GM18508 (cell line): ENCODE measurements around the gene OR4D6.
A peak's percentile ranks its signal among the peaks of the same experiment; 100 is the strongest.
"Not testable (repeated sequence)": the region's sequence is repeated elsewhere in the genome, so short reads cannot be mapped to it uniquely, and the experiment has no call there.

ENCODE experiments used
- ATAC-seq: cut with Tn5 transposase; IDR thresholded peaks from one replicate; pipeline ENCODE4 v1.9.1; 2021; ENCODE audit warnings: moderate number of reproducible peaks; ENCODE audit not compliant: insufficient read depth, unreplicated experiment

OR4D6 gene

DNA sequence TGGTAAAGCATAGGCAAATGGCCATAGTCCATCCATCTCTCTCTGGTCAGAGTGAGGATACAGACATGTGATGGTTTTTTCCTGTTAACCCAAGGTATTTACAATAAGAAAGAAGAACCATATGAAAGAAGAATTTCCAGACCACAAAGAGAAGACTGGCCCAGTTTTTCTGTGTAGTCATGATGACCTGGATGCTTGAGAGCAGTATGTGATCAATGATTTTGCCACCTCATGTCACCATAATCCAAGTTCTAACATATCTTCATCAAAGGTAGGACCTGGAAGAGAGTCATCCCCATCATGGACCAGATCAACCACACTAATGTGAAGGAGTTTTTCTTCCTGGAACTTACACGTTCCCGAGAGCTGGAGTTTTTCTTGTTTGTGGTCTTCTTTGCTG lies at the start of gene OR4D6:
TSS of gene OR4D6 (plus strand) at position 301 of the 400 bp plus-strand sequence. CDS start at position 301, 0 bp downstream.
- ATAC-seq = no peak

DNA sequence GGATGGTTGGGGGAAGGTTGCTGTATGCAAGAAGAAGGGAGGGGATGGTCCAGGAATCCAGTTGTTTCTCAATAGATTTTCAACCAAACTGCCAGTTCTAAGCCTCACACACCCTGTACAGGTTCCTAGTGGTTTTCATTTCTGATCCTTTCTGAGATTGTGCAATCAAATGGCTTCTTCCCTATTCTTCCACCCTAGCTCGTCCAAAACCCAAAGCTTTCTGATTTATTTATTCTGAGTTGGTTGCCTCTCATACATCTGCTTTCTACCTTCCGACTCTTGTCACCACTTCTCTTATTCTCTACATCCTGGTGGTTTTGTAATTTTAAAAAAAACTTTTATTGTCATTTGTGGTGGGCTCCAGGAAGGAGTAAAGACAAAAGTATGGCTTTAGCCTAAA lies 43.1 kb upstream of the OR4D6 start:
- ATAC-seq = no peak

DNA sequence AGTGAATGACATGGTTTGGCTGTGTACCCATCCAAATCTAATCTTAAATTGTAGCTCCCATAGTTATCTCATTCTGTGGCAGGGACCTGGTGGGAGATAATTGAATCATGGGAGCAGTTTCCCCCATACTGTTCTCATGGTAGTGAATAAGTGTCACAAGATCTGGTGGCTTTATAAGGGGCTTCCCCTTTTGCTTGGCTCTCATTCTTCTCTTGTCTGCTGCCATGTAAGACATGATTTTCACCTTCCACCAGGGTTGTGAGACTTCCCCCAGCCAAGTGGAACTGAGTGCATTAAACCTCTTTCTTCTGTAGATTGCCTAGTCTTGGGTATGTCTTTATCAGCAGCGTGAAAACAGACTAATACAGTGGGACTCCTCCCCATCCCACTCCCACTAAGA lies 41.6 kb upstream of the OR4D6 start:
- no peak for ATAC-seq

DNA sequence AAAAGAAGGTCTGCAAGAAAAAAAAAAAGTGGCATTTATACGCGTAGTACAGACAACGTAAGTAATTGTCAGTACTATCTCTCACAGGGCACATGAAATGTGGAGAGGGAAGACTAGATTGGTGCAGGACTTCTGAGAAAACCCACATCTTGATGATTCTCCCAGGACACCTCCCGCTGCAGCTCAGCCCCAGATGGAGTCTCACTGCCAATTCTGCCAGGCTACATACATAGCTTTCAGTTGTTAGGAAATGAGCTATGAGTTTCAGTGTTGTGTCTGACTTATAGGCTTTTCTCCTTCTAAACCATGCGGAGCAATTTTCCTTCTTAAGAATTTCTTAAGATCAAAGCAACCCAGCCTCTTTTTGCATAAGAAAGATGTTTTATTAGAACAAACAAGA lies 40.1 kb upstream of the OR4D6 start:
- ATAC-seq = no peak

DNA sequence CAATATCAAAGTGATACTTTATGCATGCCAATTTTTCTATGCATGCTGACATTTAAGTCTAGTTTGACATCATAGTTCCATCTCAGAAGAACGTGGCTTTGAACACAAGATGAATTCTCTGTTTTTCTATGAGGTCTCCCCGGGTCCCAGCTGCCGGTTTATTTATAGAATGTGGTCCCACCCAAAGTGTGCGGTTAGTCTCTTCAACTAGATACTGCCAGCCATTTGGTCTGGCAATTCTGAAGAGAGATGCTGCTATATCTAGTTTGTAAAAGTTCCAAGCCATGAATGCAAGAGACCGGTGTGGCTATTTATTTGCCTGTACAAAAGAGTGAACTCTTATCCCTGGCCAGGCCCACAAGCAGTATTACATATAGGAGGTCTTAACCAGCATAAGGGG lies 39.7 kb upstream of the OR4D6 start:
- ATAC-seq = no peak

DNA sequence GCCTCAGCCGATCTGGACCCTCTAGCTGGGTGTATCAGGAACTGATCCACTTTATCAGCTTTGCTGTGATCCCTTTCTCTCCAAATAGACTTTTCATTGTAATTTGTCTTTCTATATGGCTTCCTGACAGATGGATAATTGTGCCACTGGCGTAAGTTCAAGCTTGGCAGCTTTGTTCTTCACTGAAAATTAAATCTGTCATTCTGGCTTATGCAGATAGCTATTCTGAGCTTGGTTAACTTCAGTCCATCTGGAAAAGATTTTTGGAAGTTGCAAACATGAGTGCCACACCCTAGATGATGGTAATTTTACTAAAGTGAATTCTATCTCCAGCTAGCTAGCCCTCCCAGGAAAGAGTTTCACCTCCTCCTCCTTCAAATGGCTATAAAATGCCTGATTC lies 38.6 kb upstream of the OR4D6 start:
- no peak for ATAC-seq

DNA sequence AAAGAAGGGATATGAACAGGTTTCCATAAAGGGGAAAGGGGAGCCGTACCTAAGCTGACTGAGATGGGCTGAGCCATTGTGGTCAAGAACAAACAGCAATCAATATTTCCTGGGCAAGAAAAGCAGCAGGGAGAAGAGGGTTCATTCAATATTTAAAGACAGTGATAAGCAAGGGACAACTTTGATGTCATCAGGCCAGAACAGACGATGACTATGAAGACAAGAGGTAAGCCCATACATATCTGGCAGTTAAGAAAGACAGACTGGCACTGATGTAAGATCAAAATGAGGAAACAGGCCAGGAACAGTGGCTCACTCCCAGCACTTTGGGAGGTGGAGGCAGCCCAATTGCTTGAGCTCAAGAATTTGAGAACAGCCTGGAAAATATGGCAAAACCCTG lies 32.9 kb upstream of the OR4D6 start:
- ATAC-seq = no peak

DNA sequence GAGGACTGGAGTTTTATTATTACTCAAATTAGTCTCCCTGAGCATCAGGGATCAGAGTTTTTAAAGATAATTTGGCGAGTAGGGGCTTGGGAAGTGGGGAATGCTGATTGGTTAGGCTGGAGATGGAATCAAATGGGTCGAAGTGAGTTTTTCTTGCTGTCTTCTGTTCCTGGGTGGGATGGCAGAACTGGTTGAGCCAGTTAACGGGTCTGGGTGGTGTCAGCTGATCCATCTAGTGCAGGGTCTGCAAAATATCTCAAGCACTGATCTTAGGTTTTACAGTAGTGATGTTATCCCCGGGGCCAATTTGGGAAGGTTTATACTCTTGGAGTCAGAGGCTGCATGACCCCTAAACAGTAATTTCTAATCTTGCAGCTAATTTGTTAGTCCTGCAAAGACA lies 31.6 kb upstream of the OR4D6 start:
- no peak for ATAC-seq

DNA sequence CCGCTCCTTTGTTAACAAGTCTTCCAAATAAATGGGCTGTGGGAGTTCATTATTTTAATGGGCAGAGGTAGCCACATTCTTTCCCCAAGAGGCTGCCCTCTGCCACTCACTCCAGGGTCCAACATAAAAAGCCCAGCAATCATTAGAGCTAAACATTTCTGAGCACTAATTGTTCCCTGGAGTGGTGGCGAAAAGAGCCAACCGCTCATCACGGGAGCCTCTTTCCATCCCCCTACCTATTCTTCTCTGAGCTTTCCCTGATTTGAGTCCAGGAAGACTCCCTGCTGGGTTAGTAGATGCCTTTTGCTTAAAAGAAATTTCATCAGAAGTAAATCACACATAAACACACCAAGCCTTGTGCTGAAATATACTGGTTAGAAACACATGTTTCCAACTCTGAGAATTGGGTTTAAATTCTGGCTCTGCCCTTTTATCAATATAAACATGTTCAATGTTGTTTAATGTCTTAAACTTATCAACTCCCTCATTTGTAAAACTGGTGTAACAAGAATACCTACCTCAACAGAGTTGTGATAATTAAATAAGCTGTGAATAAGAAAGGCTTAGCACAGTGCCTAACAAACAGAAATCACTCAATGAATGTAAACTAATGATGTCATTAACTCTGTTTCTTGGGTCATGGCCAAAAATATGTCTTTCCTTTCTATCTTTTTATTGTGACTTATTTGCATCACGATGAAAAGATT lies 30.2 kb upstream of the OR4D6 start, which contains the start of gene OR5A2:
TSS of gene OR5A2 (minus strand) at position 53 of the 707 bp plus-strand sequence. CDS start 3,460 bp downstream, outside the sequence.
- no peak for ATAC-seq

DNA sequence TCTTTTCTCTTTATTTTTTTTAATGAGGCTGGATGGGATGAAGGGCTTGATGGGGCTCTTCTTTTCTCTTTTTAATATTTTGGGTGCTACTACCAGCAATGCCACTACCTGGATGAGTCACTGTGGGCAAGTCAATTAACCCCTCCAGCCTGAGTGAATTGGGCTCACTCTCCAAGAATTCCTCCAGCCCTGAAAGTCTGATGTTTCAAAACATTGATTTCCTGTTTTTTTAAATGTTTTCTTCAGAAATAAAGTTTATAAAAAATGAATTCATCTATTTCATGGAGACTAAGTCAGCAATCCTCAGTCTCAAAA lies 29.7 kb upstream of the OR4D6 start:
- ATAC-seq = no peak

DNA sequence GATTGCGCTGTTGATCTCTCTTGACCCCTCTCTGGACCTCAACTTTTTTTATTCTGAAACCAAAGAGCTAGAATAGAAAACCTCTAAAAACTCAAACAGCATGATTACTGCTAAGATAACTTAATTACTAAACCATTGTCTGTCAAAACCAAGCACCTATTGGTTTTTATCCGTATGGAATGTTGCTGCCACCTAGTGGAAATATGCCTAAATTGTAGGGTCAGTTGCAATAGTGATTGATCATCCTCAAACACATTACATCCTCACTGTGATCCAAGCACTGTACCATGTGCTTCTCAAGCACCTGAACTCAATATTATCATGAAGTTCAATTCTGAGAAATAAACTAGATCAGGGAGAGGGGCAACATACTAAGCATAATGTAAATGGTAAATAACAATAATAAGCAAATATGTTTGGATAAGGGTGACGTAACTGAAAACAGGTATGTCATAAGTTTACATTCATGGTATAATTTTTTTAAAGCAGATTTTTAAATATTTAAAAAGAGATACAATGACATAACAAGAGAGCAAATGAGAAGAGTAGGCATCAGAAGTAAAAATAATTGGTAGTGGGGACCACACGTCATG lies 26.7 kb upstream of the OR4D6 start:
- ATAC-seq = peak; percentile 89

DNA sequence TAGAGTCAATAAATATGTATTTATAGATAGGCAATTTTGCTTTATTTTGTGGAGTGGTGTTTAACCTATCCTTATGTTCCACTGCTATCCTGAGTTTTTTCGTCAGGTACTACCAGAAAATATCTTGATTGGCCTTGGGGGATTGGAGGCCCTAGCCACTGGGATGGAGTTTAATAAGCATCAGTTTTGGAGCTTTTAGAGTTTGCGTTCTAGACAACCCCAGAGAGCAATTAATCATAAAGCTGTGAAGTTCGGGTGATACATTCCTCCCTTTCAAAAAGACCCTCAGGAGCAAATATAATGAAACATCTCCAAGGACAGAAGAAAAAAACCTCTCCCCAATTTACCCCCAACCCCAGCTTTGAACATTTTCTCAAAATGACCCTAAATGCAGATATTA lies 20.6 kb upstream of the OR4D6 start, which contains the start of gene OR5A1:
TSS of gene OR5A1 (plus strand) at position 301 of the 400 bp plus-strand sequence. CDS start 6,700 bp downstream, outside the sequence.
- no peak for ATAC-seq

DNA sequence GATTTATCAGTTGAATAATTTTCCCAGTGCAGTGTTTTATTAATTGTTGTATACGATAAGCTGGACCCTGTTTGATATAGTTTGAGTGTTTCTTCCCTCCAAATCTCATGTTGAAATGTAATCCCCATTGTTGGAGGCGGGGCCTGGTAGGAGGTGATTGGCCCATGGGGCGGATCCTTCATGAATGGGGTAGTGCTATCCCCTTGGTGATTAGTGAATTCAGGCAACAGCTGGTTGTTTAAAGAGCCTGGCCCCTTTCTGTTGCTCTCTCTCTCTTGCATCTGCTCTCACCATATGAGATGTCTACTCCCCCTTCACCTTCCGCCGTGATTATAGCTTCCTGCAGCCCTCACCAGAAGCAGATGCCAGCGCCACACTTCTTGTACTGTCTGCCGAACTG lies 19.0 kb upstream of the OR4D6 start:
- ATAC-seq = no peak

DNA sequence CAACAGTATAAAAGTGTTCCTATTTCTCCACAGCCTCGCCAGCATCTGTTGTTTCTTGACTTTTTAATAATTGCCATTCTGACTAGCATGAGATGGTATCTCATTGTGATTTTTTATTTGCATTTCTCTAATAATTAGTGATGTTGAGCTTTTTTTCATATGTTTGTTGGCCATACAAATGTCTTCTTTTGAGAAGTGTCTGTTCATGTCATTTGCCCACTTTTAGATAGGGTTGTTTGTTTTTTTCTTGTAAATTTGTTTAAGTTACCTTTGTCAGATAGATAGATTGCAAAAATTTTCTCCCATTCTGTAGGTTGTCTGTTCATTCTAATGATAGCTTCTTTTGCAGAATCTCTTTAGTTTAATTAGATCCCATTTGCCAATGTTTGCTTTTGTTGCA lies 11.1 kb upstream of the OR4D6 start:
- not testable (repeated sequence) for ATAC-seq

DNA sequence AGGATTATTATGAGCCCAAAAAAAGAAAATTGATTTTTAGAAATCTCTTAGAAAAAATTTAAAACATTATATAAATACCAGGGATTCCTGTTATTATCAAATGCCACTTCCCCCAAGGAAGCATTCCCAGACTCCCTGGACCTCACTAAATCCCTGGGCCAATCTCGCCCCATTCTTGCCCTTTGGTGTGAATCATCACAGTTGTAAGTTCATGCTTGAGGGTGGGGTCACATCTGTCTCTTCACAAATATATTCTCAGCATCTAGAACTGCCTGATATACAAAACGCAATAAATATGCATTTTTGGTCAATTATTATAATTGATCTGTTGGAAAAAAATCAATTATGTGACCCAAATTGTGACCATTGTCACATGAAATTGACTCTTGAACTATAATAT lies 8.3 kb upstream of the OR4D6 start:
- no peak for ATAC-seq

DNA sequence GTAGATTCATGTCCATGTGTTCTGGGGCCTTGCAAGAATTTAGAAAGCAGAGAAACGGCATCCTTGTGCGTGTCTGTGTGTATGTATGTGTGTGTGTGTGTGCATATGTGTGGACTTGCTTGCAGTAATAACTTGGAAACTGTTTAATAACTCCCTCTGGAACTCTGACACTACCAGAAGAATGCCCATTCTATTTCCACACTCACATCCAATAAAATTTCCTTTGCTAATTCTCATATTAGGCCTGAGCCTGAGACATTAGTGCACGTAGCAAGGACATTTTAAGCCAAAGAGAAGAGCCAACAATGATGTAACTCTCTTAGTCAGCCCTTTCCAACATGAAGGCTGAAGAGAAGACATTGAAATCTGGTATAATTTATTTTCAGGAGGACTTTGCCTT lies 3.2 kb downstream of the OR4D6 start:
- no peak for ATAC-seq

DNA sequence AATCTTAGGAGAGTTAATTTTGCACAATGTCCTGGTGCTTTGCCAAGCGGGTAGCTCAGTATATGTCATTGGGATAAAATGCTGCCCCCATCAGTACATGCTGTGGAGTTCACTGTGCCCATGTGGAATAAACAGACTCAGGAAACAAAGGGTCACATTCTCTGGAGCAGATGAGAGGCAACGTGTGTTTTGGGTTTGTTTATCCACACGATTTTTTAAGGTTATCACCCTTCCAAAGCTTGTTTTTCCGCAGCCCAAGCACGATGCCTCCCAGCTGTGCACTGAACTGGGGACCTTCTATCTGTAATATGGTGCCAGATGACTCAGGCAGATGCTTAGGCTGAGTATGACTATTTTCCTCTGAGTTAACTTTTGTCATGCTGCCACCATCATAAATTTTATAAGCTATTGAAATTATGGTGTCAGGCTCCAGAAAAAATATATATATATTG lies 6.5 kb downstream of the OR4D6 start:
- no peak for ATAC-seq

DNA sequence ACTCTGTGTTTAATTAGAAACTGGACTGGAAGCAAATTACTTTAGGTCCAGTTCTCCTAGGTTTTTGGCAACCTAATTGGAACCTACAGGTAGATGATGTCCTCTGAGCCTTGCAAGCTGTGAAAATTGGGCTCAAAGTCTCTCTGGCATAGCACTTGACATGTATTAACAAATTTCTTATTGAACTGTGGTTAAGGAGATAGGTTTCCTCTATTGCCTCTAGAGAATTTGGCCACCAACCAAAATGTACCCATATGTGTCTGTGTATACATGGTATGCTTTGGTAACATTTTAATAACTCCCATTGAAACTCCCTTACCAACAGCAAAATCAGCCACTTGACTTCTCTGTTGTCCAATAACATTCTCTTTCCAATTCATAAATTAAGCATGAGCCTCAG lies 16.3 kb downstream of the OR4D6 start, which contains the start of gene OR4D10:
TSS of gene OR4D10 (plus strand) at position 301 of the 400 bp plus-strand sequence. CDS start 4,115 bp downstream, outside the sequence.
- ATAC-seq = no peak

DNA sequence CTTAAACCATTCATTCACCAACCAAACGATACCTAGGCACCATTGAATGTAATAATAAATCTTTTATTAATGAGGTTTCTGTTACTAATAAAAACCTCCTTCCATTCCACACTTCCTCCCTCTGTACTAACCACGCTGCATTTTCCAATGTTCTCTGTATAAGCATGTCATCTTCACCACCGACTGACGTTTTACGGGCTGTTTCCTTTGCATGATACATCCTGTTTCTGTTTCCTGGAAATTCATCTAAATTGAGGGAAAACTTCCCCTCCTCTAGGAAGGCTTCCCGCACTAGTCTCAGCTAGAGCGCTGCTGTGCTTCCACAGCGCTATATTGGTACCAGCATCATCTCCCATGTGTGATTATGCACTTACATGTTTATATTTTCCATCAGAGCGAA lies 18.4 kb downstream of the OR4D6 start:
- no peak for ATAC-seq

DNA sequence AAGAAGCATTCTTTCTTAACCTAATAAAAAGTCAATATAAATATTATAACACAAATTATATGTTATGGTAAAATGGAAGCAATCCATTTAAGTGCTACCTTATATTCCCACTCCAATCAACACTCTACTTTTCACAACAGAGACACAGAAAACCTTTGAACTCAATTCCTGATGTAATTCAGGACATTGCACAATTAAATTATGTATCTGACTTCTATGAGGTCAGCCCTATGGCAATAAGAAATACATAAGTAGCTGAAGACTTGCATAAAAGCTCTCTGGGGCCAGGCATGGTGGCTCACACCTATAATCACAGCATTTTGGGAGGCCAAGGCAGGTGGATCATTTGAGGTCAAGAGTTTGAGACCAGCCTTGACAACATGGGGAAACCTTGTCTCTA lies 23.1 kb downstream of the OR4D6 start:
- no peak for ATAC-seq

DNA sequence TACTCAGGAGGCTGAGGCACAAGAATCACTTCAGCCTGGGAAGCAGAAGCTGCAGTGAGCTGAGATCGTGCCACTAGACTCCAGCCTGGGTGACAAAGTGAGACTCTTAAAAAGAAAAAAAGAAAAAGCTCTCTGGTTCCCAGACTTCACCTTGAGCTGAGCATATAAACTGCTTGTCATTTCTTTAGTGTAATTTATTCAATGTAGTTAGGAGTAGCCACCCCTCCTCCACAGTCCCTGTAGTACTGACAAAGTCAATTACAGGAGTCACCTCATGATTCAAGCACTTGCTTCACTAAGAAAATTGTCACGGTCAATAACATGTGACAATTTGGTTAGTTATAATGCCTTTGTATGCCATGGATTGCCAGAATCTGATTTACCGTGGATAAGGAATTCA lies 23.6 kb downstream of the OR4D6 start:
- ATAC-seq = no peak

DNA sequence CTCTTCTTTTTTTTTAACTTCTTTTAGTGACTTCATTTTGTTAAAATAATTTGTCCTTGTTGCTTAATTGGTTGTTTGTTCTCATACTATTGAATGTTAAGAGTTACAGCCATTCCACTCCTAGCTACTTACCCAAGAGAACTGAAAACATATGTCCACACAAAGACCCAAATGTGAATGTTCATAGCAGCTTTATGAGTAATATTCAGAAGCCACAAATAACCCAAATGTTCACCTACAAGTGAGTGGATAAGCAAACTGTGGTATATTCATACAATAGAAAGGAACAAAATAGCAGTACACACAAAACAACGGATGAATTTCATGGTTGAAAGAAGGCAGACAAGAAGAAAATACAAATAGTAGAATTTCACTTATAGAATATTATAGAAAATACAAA lies 45.2 kb downstream of the OR4D6 start:
- ATAC-seq = no peak
